ENCODE measurements around the gene GJA9. TPM values are rescaled to one million over a fixed set of nuclear protein-coding genes. Genes with fewer than 3 reads are reported as not detected.

Gene GJA9
- total and polyA plus RNA-seq, 2 of the 4 experiments (the other 2 are of a cell fraction) = not detected

DNA sequence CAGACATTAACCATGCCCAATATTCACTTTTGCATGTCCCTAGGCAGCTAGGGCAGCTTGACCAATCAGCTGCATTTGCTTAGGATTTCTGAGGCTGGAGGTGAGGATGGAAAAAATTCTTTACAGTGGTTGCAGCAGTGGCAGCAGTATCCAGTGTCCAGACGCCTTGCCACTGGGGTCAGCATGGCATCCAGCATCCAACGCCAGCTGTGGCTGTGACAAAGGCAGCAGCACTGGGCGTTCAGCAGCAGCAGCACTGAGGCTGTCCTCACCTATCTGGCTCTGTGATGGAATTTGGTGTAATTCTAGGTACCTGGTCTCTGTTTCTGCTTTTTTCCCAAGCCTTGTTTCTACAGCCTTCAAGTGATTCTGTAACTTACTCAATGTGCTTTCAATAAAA, 44.7 kb upstream of the GJA9 start:
- no peak overlapping the region for H4K91ac ChIP-seq (ENCODE audit: insufficient read depth, low read depth, low read length)
- ChIA-PET POLR2A (ENCODE audit: unreplicated experiment) (no interaction called here), CTCF (no interaction called here)
- no peaks in the 10 kb centered on the region for H3K9me1 ChIP-seq (ENCODE audit: insufficient read depth, low read length)
- no peak for DNase-seq
- no peaks in the 10 kb centered on the region for H3K27me3 ChIP-seq (ENCODE audit: control insufficient read depth, insufficient read depth, low read length)
- H3K9ac ChIP-seq (ENCODE audit: low read depth, low read length) = no peak overlapping the region
- H2AK5ac ChIP-seq (ENCODE audit: low read depth, low read length) = no peak overlapping the region
- H2AK9ac ChIP-seq (replicated peaks; ENCODE audit: low read depth, low read length, poor library complexity) = no peak overlapping the region
- no peak overlapping the region for H3K27ac ChIP-seq (ENCODE audit: insufficient read depth, low read length)
- H3K14ac ChIP-seq (replicated peaks; ENCODE audit: low read depth, low read length) = no peak overlapping the region
- no peak for ATAC-seq (ENCODE audit: low read depth)
- intact Hi-C loops (cut with micrococcal nuclease) (no loop called here), in situ Hi-C loops (cut with MboI; ENCODE audit: low sequenced_read_pairs) (no loop called here), dilution Hi-C loops (cut with HindIII; ENCODE audit: low sequenced_read_pairs, unreplicated experiment) (no loop called here)
- no peak overlapping the region for H4K5ac ChIP-seq (ENCODE audit: low read depth, low read length)
- BruUV-seq (replicated peaks) = no TSS peak
- no peak overlapping the region for H2BK120ac ChIP-seq (ENCODE audit: low read depth, low read length)
- no peak overlapping the region for H3K4me3 ChIP-seq (ENCODE audit: insufficient read depth, low read depth, low read length)
- H4K8ac ChIP-seq (ENCODE audit: low read depth in 2 of 2, low read length in 2 of 2) = no peak overlapping the region
- no peaks in the 10 kb centered on the region for H4K20me1 ChIP-seq (ENCODE audit: insufficient read depth, low read length)
- no peaks in the 10 kb centered on the region for H3K4me1 ChIP-seq (ENCODE audit: control insufficient read depth, insufficient read depth, low read length)
- no peak overlapping the region for H3K4ac ChIP-seq (ENCODE audit: low read depth, low read length)
- no peak overlapping the region for H2BK15ac ChIP-seq (ENCODE audit: low read depth, low read length)
- H2AFZ ChIP-seq (replicated peaks; ENCODE audit: low read length, poor library complexity) = no peak overlapping the region
- no peaks in the 10 kb centered on the region for H3K79me1 ChIP-seq (ENCODE audit: low read depth in 1 of 2, low read length in 2 of 2)
- no peak overlapping the region for H2BK5ac ChIP-seq (ENCODE audit: low read depth, low read length, poor library complexity, severe bottlenecking)
- no peaks in the 10 kb centered on the region for H3K9me3 ChIP-seq (ENCODE audit: control insufficient read depth, insufficient read depth, low read length)
- no peak overlapping the region for H3K23ac ChIP-seq (ENCODE audit: low read depth, low read length)
- no peak overlapping the region for H2BK20ac ChIP-seq (ENCODE audit: low read depth, low read length)
- H3K18ac ChIP-seq (ENCODE audit: low read depth, low read length) = no peak overlapping the region
- TF ChIP-seq SMC3 (IDR thresholded peaks at IDR 0.05; ENCODE audit: low read depth, low read length) (no peak), MAFK (IDR thresholded peaks at IDR 0.05; ENCODE audit: low read depth, low read length) (no peak), RFX5 (IDR thresholded peaks at IDR 0.05; ENCODE audit: low read depth, low read length) (no peak), CEBPB (IDR thresholded peaks at IDR 0.05; ENCODE audit: low read depth, low read length) (no peak), MXI1 (IDR thresholded peaks at IDR 0.05; ENCODE audit: borderline replicate concordance, low read depth, low read length) (no peak), RCOR1 (IDR thresholded peaks at IDR 0.05; ENCODE audit: insufficient replicate concordance, low read length) (no peak), CHD1 (IDR thresholded peaks at IDR 0.05; ENCODE audit: low read depth, low read length) (no peak), RAD21 (IDR thresholded peaks at IDR 0.05; ENCODE audit: low read length) (no peak), NFE2L2 (IDR thresholded peaks at IDR 0.05; ENCODE audit: low read depth, low read length) (no peak), BHLHE40 (IDR thresholded peaks at IDR 0.05; ENCODE audit: low read depth, low read length) (no peak), MAZ (IDR thresholded peaks at IDR 0.05; ENCODE audit: borderline replicate concordance, low read depth, low read length) (no peak), POLR2A (IDR thresholded peaks at IDR 0.05; ENCODE audit: low read depth, low read length) (no peak), FOS (IDR thresholded peaks at IDR 0.05; ENCODE audit: low read depth, low read length) (no peak)
- TF ChIP-seq, protein P1, sequence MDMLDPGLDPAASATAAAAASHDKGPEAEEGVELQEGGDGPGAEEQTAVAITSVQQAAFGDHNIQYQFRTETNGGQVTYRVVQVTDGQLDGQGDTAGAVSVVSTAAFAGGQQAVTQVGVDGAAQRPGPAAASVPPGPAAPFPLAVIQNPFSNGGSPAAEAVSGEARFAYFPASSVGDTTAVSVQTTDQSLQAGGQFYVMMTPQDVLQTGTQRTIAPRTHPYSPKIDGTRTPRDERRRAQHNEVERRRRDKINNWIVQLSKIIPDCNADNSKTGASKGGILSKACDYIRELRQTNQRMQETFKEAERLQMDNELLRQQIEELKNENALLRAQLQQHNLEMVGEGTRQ (IDR thresholded peaks at IDR 0.05; ENCODE audit: low read depth, low read length) = no peak
- TF ChIP-seq, protein P2, sequence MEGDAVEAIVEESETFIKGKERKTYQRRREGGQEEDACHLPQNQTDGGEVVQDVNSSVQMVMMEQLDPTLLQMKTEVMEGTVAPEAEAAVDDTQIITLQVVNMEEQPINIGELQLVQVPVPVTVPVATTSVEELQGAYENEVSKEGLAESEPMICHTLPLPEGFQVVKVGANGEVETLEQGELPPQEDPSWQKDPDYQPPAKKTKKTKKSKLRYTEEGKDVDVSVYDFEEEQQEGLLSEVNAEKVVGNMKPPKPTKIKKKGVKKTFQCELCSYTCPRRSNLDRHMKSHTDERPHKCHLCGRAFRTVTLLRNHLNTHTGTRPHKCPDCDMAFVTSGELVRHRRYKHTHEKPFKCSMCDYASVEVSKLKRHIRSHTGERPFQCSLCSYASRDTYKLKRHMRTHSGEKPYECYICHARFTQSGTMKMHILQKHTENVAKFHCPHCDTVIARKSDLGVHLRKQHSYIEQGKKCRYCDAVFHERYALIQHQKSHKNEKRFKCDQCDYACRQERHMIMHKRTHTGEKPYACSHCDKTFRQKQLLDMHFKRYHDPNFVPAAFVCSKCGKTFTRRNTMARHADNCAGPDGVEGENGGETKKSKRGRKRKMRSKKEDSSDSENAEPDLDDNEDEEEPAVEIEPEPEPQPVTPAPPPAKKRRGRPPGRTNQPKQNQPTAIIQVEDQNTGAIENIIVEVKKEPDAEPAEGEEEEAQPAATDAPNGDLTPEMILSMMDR (conservative IDR thresholded peaks at IDR 0.05; ENCODE audit: low read depth, low read length) = no peak
- TF ChIP-seq, protein P3, sequence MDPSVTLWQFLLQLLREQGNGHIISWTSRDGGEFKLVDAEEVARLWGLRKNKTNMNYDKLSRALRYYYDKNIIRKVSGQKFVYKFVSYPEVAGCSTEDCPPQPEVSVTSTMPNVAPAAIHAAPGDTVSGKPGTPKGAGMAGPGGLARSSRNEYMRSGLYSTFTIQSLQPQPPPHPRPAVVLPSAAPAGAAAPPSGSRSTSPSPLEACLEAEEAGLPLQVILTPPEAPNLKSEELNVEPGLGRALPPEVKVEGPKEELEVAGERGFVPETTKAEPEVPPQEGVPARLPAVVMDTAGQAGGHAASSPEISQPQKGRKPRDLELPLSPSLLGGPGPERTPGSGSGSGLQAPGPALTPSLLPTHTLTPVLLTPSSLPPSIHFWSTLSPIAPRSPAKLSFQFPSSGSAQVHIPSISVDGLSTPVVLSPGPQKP (IDR thresholded peaks at IDR 0.05; ENCODE audit: borderline replicate concordance, low read depth, low read length) = no peak
- H3K36me3 ChIP-seq (ENCODE audit: control insufficient read depth, insufficient read depth, low read length) = no peaks in the 10 kb centered on the region; the same call in 1 of the 2 replicates
- no peak overlapping the region for H3K56ac ChIP-seq (ENCODE audit: extremely low read depth, insufficient read depth, low read length)
- H3K4me2 ChIP-seq (ENCODE audit: low read depth, low read length) = no peak overlapping the region
- WGBS, 2 experiments (ENCODE audit: extremely low coverage in 2 of 2, insufficient read length in 1 of 2) = 90% methylated on average over 2 of the region's 3 CpGs; no CpG with 5 or more reads in 1 of the 2 experiments
